Mesothelial cell of epicardium (in vitro differentiated cells): ENCODE results near the gene MAN1C1. TPM values are rescaled to one million over a fixed set of nuclear protein-coding genes. Genes with fewer than 3 reads are reported as not detected.

ENCODE experiments used
- DNase-seq, 2 experiments: peaks; one replicate each; pipeline ENCODE4 v3.0.0; 2021; ENCODE audit warnings: low spot score in 2 of 2; ENCODE audit not compliant: unreplicated experiment in 2 of 2
- H3K27ac Mint-ChIP-seq: 2 replicates; pipeline ENCODE4 v1.8.0; 2021; ENCODE audit warnings: mixed read lengths
- H3K27me3 Mint-ChIP-seq: 2 replicates; pipeline ENCODE4 v1.8.0; 2021; ENCODE audit warnings: low read depth, mixed read lengths
- H3K36me3 Mint-ChIP-seq: 2 replicates; pipeline ENCODE4 v1.8.0; 2021; ENCODE audit warnings: mixed read lengths
- H3K4me1 Mint-ChIP-seq: 2 replicates; pipeline ENCODE4 v1.8.0; 2021; ENCODE audit warnings: mixed read lengths
- H3K4me3 Mint-ChIP-seq: 2 replicates; pipeline ENCODE4 v1.8.0; 2021; ENCODE audit warnings: mild to moderate bottlenecking, moderate library complexity, mixed read lengths
- H3K9me3 Mint-ChIP-seq: 2 replicates; pipeline ENCODE4 v1.8.0; 2021; ENCODE audit warnings: mixed read lengths
- CTCF ChIP-seq: fragments of 200-600 bp; sonication (generic); IDR thresholded peaks from one replicate; pipeline ENCODE4 v1.5.0; 2021; ENCODE audit warnings: antibody characterized with exemption; ENCODE audit not compliant: unreplicated experiment
- total RNA-seq: library from RNA; stranded (reverse); gene quantifications from 3 replicates; pipeline ENCODE4 v1.2.1, GENCODE V29; 2021

MAN1C1 gene
- total RNA-seq, 1 donor from 2014 or later = 3.2 TPM

- TF ChIP-seq CTCF = no peak
- no peaks in the 10 kb centered on the region for H3K36me3 Mint-ChIP-seq
- no peak for DNase-seq
- no peak overlapping the region for H3K4me3 Mint-ChIP-seq
- no peaks in the 10 kb centered on the region for H3K9me3 Mint-ChIP-seq
- H3K27me3 Mint-ChIP-seq = peaks cover 4% of the 10 kb centered on the region
- H3K4me1 Mint-ChIP-seq = peaks cover 34% of the 10 kb centered on the region
- no peak overlapping the region for H3K27ac Mint-ChIP-seq
Measured at GRCh38 chr1:25705699-25706098, 89.1 kb downstream of the MAN1C1 start.

GRCh38 chr1:25706146-25707089 lies 89.8 kb downstream of the MAN1C1 start:
- peaks cover 34% of the 10 kb centered on the region for H3K4me1 Mint-ChIP-seq
- H3K9me3 Mint-ChIP-seq = no peaks in the 10 kb centered on the region
- H3K27me3 Mint-ChIP-seq = peaks cover 4% of the 10 kb centered on the region
- H3K27ac Mint-ChIP-seq = no peak overlapping the region
- no peak for TF ChIP-seq CTCF
- H3K36me3 Mint-ChIP-seq = no peaks in the 10 kb centered on the region
- DNase-seq = no peak
- H3K4me3 Mint-ChIP-seq = no peak overlapping the region

- H3K4me3 Mint-ChIP-seq = no peak overlapping the region
- no peaks in the 10 kb centered on the region for H3K9me3 Mint-ChIP-seq
- peaks cover 33% of the 10 kb centered on the region for H3K4me1 Mint-ChIP-seq
- no peaks in the 10 kb centered on the region for H3K36me3 Mint-ChIP-seq
- peaks cover 4% of the 10 kb centered on the region for H3K27me3 Mint-ChIP-seq
- no peak for TF ChIP-seq CTCF
- H3K27ac Mint-ChIP-seq = peak overlapping the region; percentile 67
- no peak for DNase-seq
Measured at GRCh38 chr1:25707280-25708016, 90.9 kb downstream of the MAN1C1 start.

- no peak for TF ChIP-seq CTCF
- no peak for DNase-seq
- H3K4me3 Mint-ChIP-seq = no peak overlapping the region
- H3K27ac Mint-ChIP-seq = no peak overlapping the region
- no peaks in the 10 kb centered on the region for H3K36me3 Mint-ChIP-seq
- H3K27me3 Mint-ChIP-seq = no peaks in the 10 kb centered on the region
- H3K4me1 Mint-ChIP-seq = peaks cover 43% of the 10 kb centered on the region
- no peaks in the 10 kb centered on the region for H3K9me3 Mint-ChIP-seq
Measured at GRCh38 chr1:25710583-25711347, 94.2 kb downstream of the MAN1C1 start.

- Mint-ChIP-seq H3K27ac (no peak overlapping the region), H3K4me1 (peaks cover 43% of the 10 kb centered on the region), H3K4me3 (no peak overlapping the region), H3K27me3 (no peaks in the 10 kb centered on the region), H3K36me3 (no peaks in the 10 kb centered on the region), H3K9me3 (no peaks in the 10 kb centered on the region)
- no peak for TF ChIP-seq CTCF
- DNase-seq = no peak
Measured at GRCh38 chr1:25711555-25712298, 95.1 kb downstream of the MAN1C1 start.
